GM12878 (cell line): ENCODE data around the gene SHANK3. TPM values are rescaled to one million over a fixed set of nuclear protein-coding genes. Genes with fewer than 3 reads are reported as not detected.

Experiments used
- ATAC-seq: fragments of 200-7000 bp; cut with Tn5 transposase; 3 replicates; pipeline ENCODE4 v1.9.1; 2020; ENCODE audit warnings: mild to moderate bottlenecking, moderate library complexity
- BruUV-seq: library from RNA; stranded (reverse); fragments of 400-500 nt; replicated peaks from 2 replicates; lab custom pipeline; 2021; lab: Mats Ljungman, UMichigan
- CTCF ChIA-PET: fragments of 300-600 bp; sonication (Branson Sonifier 250); formaldehyde crosslinking; extraction: SDS; loops from one replicate; lab custom pipeline; 2021; ENCODE audit warnings: inconsistent platforms; lab: Yijun Ruan, JAX
- POLR2A ChIA-PET: fragments of 350-600 bp; formaldehyde crosslinking; extraction: SDS; loops from one replicate; lab custom pipeline; 2021; ENCODE audit warnings: inconsistent platforms; lab: Charles Lee
- RAD21 ChIA-PET: fragments of 300-600 bp; sonication (Branson Sonifier 250); formaldehyde crosslinking; loops from one replicate; lab custom pipeline; 2023; ENCODE audit warnings: antibody characterized with exemption; ENCODE audit not compliant: unreplicated experiment; lab: Charles Lee
- SMC1A ChIA-PET: fragments of 300-600 bp; sonication (Branson Sonifier 250); formaldehyde crosslinking; loops from one replicate; lab custom pipeline; 2023; ENCODE audit not compliant: unreplicated experiment, uncharacterized antibody; lab: Charles Lee
- DNase-seq: peaks from one replicate; pipeline ENCODE4 v3.0.0-alpha.2; 2011; ENCODE audit warnings: low read depth, low spot score
- FAIRE-seq: peaks from 3 replicates; lab custom pipeline; 2011; peaks lifted over from hg19 to GRCh38; lab: Jason Lieb, UNC
- H2AFZ ChIP-seq: 2 replicates; pipeline ENCODE4 v1.6.0; 2011; ENCODE audit warnings: low read depth, low read length, control low read depth; ENCODE audit not compliant: control insufficient read depth
- H3K27ac ChIP-seq: 2 replicates; pipeline ENCODE4 v1.5.1; 2011; ENCODE audit warnings: control low read depth; ENCODE audit not compliant: control insufficient read depth, insufficient read depth
- H3K27me3 ChIP-seq, 2 experiments: replicated peaks in 1 of 2; 2 replicates each; pipeline versions ENCODE4 v1.6.0 to v1.6.1; 2011; ENCODE audit warnings: low read length in 1 of 2; ENCODE audit not compliant: control insufficient read depth in 2 of 2, insufficient read depth in 2 of 2
- H3K36me3 ChIP-seq, 2 experiments: 2 replicates each; pipeline ENCODE4 v1.5.1; 2011; ENCODE audit warnings: low read length in 1 of 2; ENCODE audit not compliant: control insufficient read depth in 2 of 2, insufficient read depth in 2 of 2
- H3K4me1 ChIP-seq: 2 replicates; pipeline ENCODE4 v1.6.1; 2011; ENCODE audit warnings: mild to moderate bottlenecking, low read length, moderate library complexity, mixed read lengths; ENCODE audit not compliant: control insufficient read depth, insufficient read depth
- H3K4me2 ChIP-seq: 2 replicates; pipeline ENCODE4 v1.6.0; 2011; ENCODE audit warnings: control low read depth; ENCODE audit not compliant: control insufficient read depth, insufficient read depth
- H3K4me3 ChIP-seq: fragments of 200-600 bp; sonication (generic); 2 replicates; pipeline ENCODE4 v1.5.1; 2016
- H3K79me2 ChIP-seq: 2 replicates; pipeline ENCODE4 v1.6.0; 2011; ENCODE audit warnings: low read length; ENCODE audit not compliant: control insufficient read depth, insufficient read depth
- H3K9ac ChIP-seq: 2 replicates; pipeline ENCODE4 v1.8.0; 2011; ENCODE audit warnings: low read length, control low read depth, mixed read lengths; ENCODE audit not compliant: control insufficient read depth, insufficient read depth
- H3K9me3 ChIP-seq: replicated peaks from 3 replicates; pipeline ENCODE4 v1.5.1; 2011; ENCODE audit warnings: mild to moderate bottlenecking, low read length; ENCODE audit not compliant: control insufficient read depth, insufficient read depth
- H4K20me1 ChIP-seq: 2 replicates; pipeline ENCODE4 v1.6.0; 2011; ENCODE audit not compliant: control insufficient read depth, insufficient read depth
- CBX3 ChIP-seq: fragments of 200-600 bp; sonication (generic); IDR thresholded peaks from 2 replicates; pipeline ENCODE4 v1.6.1; 2016; ENCODE audit warnings: low read depth, borderline replicate concordance
- E2F8 ChIP-seq: fragments of 450-650 bp; IDR thresholded peaks from 2 replicates; pipeline ENCODE4 v1.6.1; 2018; ENCODE audit warnings: mild to moderate bottlenecking, low read depth, moderate library complexity; ENCODE audit not compliant: partially characterized antibody
- FOXK2 ChIP-seq: fragments of 450-650 bp; IDR thresholded peaks from 2 replicates; pipeline ENCODE4 v1.6.1; 2017; ENCODE audit warnings: mild to moderate bottlenecking, moderate library complexity
- GABPA ChIP-seq: IDR thresholded peaks from 2 replicates; pipeline ENCODE4 v1.6.1; 2014; ENCODE audit warnings: antibody characterized with exemption, low read depth, mild to moderate bottlenecking, inconsistent platforms
- RFX5 ChIP-seq: IDR thresholded peaks from 2 replicates; pipeline ENCODE4 v1.6.1; 2011; ENCODE audit warnings: low read depth, low read length, improper control_type of control experiment
- RUNX3 ChIP-seq: IDR thresholded peaks from 2 replicates; pipeline ENCODE4 v1.6.1; 2012; ENCODE audit warnings: low read length, inconsistent platforms
- SKIL ChIP-seq: fragments of 450-650 bp; IDR thresholded peaks from 2 replicates; pipeline ENCODE4 v1.6.1; 2017; ENCODE audit warnings: mild to moderate bottlenecking, low read depth, inconsistent platforms; ENCODE audit not compliant: poor library complexity, severe bottlenecking
- SREBF2 ChIP-seq: IDR thresholded peaks from 2 replicates; pipeline ENCODE4 v1.6.1; 2012; ENCODE audit warnings: mild to moderate bottlenecking, low read length
- TAF1 ChIP-seq: IDR thresholded peaks from 2 replicates; pipeline ENCODE4 v1.6.1; 2011; ENCODE audit warnings: mild to moderate bottlenecking, low read depth, low read length, borderline replicate concordance
- ZBTB33 ChIP-seq: fragments of 450-650 bp; IDR thresholded peaks from 2 replicates; pipeline ENCODE4 v1.6.1; 2017; ENCODE audit warnings: mild to moderate bottlenecking
- ZNF687 ChIP-seq: fragments of 450-650 bp; IDR thresholded peaks from 2 replicates; pipeline ENCODE4 v1.6.1; 2017; ENCODE audit warnings: mild to moderate bottlenecking, moderate library complexity
- WGBS: methylation state at CpG from one replicate; pipeline ENCODE4 v1.1.6; 2016; ENCODE audit warnings: low lambda C conversion rate; ENCODE audit not compliant: insufficient replicate concordance, insufficient coverage; ENCODE audit errors: missing lambda C conversion rate; 5-methylcytosine and 5-hydroxymethylcytosine counted together
- in situ Hi-C: fragments of 300-500 bp; cut with MboI; formaldehyde crosslinking; loops from 9 replicates; pipeline ENCODE4 v1.14.3; 2018; ENCODE audit warnings: mixed read lengths
- intact Hi-C: fragments of 100-400 bp; cut with micrococcal nuclease; formaldehyde crosslinking; loops from one replicate; pipeline ENCODE4 v1.14.2; 2022; ENCODE audit not compliant: unreplicated experiment
- polyA plus RNA-seq, 11 experiments: library from polyadenylated mRNA; depleted of rRNA in 4 of 11; unstranded in 6 of 11; stranded (reverse) in 5 of 11; fragments of >200 nt; fragmentation: Nextera tagmentation in 4 of 11; fragmentation: Illumina TruSeq in 1 of 11; extraction: Ambion mirVana in 4 of 11; extraction: Trizol in 1 of 11; gene quantifications; 1 replicate in 1 of 11; 2 replicates in 10 of 11; pipeline versions ENCODE4 v1.2.1 to v1.2.3, GENCODE V29; 2011 to 2016; ENCODE audit warnings: inconsistent platforms in 2 of 11, missing spikeins in 2 of 11, low read depth in 1 of 11
- total RNA-seq, 4 experiments: library from RNA; depleted of rRNA in 3 of 4; stranded (reverse); fragments of >200 nt in 3 of 4; fragmentation: Illumina TruSeq in 1 of 4; extraction: Trizol in 1 of 4; gene quantifications; 2 replicates each; pipeline versions ENCODE4 v1.2.1 to v1.2.3, GENCODE V29; 2013 to 2021

The SHANK3 gene
- total and polyA plus RNA-seq, 10 of the 15 experiments (the other 5 are each of a cell fraction or from before 2014, with no cell fraction given): under 0.01 to 0.10 (median 0.05) TPM; not detected in 6

GRCh38 chr22:50712341-50713007 is 39.9 kb downstream of the SHANK3 start:
- intact Hi-C loops: no loop called here
- no peak for TF ChIP-seq CBX3
- no peak for TF ChIP-seq FOXK2
- TF ChIP-seq ZNF687: no peak
- no peak for TF ChIP-seq SREBF2
- no peak for TF ChIP-seq GABPA
- TF ChIP-seq RUNX3: no peak
- no peak for TF ChIP-seq RFX5
- no peak for TF ChIP-seq TAF1
- TF ChIP-seq ZBTB33: no peak
- no peak for TF ChIP-seq E2F8
- no peak for TF ChIP-seq SKIL

More at GRCh38 chr22:50712341-50713007, 39.9 kb downstream of the SHANK3 start:
- H3K27ac ChIP-seq: no peak overlapping the region
- H3K79me2 ChIP-seq: no peaks in the 10 kb centered on the region
- DNase-seq (no peak), ATAC-seq (no peak), FAIRE-seq (no peak)
- no peak overlapping the region for H3K4me2 ChIP-seq
- H3K36me3 ChIP-seq: no peaks in the 10 kb centered on the region
- WGBS: 19% methylated on average over 9 of the region's 9 CpGs
- H3K27me3 ChIP-seq: peaks cover 0 to 6% of the 10 kb centered on the region in 2 experiments; a peak in 2 of 4 replicates
- ChIA-PET POLR2A (no interaction called here), SMC1A (no interaction called here), RAD21 (no interaction called here), CTCF (no interaction called here)
- BruUV-seq: no TSS peak
- no peak overlapping the region for H3K4me3 ChIP-seq
- no peaks in the 10 kb centered on the region for H3K9me3 ChIP-seq
- in situ Hi-C loops: no loop called here
- no peak overlapping the region for H2AFZ ChIP-seq
- H4K20me1 ChIP-seq: no peaks in the 10 kb centered on the region
- no peaks in the 10 kb centered on the region for H3K4me1 ChIP-seq
- H3K9ac ChIP-seq: no peak overlapping the region
